ENCODE data around the gene NDUFV3.

The NDUFV3 gene

DNA sequence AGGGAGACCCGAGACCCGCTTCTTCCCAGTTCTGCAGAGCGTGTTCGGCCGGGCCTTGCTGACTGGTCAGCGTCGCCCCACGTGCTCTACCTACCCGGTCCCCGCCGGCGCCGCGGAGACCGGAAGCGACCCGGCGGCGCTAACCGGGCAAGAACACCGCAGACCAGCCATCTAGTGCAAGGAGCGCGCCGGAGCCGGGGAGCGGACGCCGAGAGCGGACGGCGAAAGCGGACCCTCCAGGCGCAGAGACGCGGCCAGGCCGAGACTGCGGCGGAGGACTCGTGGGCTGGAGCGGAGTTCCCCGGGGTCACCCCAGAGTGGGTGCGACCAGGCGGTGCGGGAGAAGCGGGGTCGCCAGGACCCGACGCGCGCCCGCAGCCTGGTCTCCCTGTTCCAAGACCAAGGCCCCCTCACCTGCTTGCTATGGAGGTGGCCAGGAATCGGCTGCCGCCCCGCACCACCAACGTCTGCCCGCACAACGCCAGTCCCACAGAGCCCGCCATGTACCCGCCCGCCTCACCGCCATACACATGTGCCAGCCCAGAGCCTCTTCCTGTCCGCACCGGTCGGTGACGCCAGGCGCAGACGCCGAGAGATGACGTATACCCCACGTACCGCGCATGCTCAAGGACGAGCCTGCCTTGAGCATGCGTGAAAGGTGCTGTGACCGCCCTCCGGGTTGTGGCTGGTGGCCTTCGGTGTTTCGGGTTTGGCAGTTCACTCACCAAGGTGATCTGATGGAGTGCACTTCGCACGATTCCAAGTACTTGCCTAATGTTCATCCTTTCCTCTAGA is 13.9 kb upstream of the NDUFV3 start, which contains the start of gene WDR4:
WDR4 (minus strand) TSS at position 547 of the 795 bp plus-strand sequence; CDS start at position 503, 44 bp downstream.
- TF ChIP-seq, protein P1, sequence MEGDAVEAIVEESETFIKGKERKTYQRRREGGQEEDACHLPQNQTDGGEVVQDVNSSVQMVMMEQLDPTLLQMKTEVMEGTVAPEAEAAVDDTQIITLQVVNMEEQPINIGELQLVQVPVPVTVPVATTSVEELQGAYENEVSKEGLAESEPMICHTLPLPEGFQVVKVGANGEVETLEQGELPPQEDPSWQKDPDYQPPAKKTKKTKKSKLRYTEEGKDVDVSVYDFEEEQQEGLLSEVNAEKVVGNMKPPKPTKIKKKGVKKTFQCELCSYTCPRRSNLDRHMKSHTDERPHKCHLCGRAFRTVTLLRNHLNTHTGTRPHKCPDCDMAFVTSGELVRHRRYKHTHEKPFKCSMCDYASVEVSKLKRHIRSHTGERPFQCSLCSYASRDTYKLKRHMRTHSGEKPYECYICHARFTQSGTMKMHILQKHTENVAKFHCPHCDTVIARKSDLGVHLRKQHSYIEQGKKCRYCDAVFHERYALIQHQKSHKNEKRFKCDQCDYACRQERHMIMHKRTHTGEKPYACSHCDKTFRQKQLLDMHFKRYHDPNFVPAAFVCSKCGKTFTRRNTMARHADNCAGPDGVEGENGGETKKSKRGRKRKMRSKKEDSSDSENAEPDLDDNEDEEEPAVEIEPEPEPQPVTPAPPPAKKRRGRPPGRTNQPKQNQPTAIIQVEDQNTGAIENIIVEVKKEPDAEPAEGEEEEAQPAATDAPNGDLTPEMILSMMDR (IDR thresholded peaks at IDR 0.05; ENCODE audit: extremely low read depth, missing control alignments): no peak
- peak; percentile 99 for DNase-seq (ENCODE audit: low spot score)

- TF ChIP-seq, protein P1 (IDR thresholded peaks at IDR 0.05; ENCODE audit: extremely low read depth, missing control alignments): no peak
- no peak for DNase-seq (ENCODE audit: low spot score)
Measured at GRCh38 chr21:42880352-42880751, 12.8 kb upstream of the NDUFV3 start.

- DNase-seq (ENCODE audit: low spot score): no peak
- TF ChIP-seq, protein P1 (IDR thresholded peaks at IDR 0.05; ENCODE audit: extremely low read depth, missing control alignments): no peak
Measured at GRCh38 chr21:42883921-42884320, 9.2 kb upstream of the NDUFV3 start.

DNA sequence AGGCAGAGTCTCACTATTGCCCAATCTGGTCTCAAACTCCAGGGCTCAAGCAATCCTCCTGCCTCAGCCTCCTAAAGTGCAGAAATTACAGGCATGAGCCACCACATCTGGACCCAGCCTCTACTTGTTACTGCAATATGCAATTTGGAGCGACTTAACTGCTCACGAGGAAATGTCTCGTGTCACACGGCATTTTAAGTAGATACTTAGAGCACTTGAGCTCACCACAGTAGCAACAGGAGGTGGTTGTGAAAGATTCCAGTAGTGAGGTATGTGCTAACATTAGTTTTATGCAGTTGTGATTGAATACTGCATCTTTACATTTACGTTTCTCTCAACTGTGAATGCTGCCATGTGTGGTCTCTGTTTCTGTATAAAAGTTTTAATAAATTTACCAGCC is 5.8 kb upstream of the NDUFV3 start:
- DNase-seq (ENCODE audit: low spot score): no peak
- TF ChIP-seq, protein P1 (IDR thresholded peaks at IDR 0.05; ENCODE audit: extremely low read depth, missing control alignments): no peak

- TF ChIP-seq, protein P1 (IDR thresholded peaks at IDR 0.05; ENCODE audit: extremely low read depth, missing control alignments): no peak
- DNase-seq (ENCODE audit: low spot score): no peak
Measured at GRCh38 chr21:42892582-42892930, 553 bp upstream of the NDUFV3 start.

DNA sequence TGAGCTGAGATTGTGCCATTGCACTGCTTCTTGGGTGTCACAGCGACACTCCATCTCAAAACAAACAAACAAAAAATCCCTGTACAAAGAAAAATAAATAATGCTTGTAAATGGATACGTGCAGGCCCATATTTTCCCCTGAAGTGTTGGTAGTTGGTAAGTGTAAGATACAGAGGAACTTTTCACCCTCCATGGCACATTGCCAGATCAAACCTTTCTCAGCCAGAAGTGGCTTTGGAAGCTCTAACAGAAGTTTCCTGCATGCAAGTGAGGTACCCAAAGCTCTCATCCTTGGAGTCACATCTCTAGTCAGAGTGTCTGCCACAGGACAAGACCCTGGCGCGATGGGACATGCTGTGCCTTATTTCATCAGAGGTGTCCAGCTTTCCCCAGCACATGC is 7.3 kb downstream of the NDUFV3 start:
- no peak for DNase-seq (ENCODE audit: low spot score)
- TF ChIP-seq, protein P1 (IDR thresholded peaks at IDR 0.05; ENCODE audit: extremely low read depth, missing control alignments): no peak

- TF ChIP-seq, protein P1 (IDR thresholded peaks at IDR 0.05; ENCODE audit: extremely low read depth, missing control alignments): no peak
- no peak for DNase-seq (ENCODE audit: low spot score)
Measured at GRCh38 chr21:42903817-42904216, 10.7 kb downstream of the NDUFV3 start.
